ENCODE data around the gene MGRN1. TPM values are rescaled to one million over a fixed set of nuclear protein-coding genes. Genes with fewer than 3 reads are reported as not detected.
A peak's percentile ranks its signal among the peaks of the same experiment; 100 is the strongest.

The MGRN1 gene
- total RNA-seq, 2 donors from 2014 or later: 33.1 to 44.6 TPM

- intact Hi-C loops (cut with DNase I): no loop called here
These were observed 57.0 kb downstream of the MGRN1 start for GRCh38 chr16:4681471-4682083.

GRCh38 chr16:4682084-4682591 is 57.5 kb downstream of the MGRN1 start:
- intact Hi-C loops (cut with DNase I): no loop called here
- ATAC-seq: no peak
- no peak for DNase-seq

More at GRCh38 chr16:4681471-4682083, 57.0 kb downstream of the MGRN1 start:
- DNase-seq: no peak
- no peak for ATAC-seq

DNA sequence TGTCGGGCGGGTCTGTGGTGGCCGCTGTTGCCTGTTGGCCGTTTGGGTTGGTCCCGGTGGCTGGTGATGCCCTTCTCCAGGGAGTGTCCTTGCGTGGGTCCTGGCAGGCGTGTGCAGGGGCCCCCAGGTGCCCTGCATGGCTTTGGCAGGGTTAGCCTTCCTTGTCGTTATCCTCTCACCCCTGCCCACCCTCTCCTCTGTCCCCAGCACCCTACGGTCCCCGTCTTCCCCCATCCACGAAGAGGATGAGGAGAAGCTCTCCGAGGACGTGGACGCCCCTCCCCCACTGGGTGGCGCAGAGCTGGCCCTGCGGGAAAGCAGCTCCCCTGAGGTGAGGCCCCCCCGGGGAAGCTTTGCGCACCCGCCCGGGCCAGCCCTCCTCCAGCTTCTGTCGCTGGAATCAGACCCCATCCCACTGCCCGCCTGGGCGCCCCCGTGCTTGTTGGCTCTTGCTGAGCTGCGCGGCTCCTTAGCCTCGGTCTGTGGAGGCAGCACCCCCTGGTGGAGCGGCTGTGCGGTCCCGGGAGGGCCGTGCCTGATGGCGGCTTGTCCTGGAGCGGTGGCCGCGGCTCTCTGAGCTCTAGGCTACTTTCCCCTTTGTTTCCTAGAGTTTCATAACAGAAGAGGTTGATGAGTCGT is 58.1 kb downstream of the MGRN1 start:
- ATAC-seq (no peak), DNase-seq (no peak)
- intact Hi-C loops (cut with DNase I): no loop called here

DNA sequence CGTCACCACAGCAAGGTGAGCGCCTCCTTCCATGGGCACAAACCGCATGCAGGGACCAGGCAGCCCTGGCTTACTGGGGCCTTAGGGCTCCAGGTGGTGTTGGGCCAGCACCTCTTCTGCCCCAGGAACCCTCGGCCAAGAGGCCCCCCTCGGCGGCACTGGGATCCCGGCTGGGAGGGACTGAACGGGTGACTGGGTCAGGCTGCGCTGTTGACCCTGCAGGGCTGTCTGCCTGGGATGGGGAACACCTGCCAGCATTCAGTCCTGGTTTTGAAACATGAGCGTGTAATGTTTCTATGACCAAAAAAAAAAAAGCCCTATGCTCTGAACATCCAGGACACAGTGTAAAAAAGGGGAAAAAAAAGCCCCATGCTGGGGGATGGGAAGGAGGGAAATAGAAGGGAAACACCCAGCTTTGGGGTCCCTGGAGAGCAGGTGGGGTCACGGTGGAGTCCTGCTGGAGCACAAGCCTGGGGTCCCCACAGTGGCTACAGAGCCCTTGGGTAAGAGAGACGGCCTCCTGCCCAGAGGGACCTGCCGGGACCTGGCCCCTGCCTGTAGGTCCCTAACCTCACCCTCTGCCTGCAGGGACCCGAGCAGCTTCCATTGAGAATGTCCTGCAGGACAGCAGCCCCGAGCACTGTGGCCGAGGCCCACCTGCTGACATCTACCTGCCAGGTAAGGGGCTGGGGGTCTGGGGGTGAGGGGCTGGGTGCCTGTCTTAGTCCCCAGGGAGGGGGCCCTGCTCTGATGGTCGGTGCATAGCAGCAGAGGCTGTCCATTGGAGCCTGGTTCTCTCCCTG is 58.8 kb downstream of the MGRN1 start:
- intact Hi-C loops (cut with DNase I): no loop called here
- no peak for ATAC-seq
- no peak for DNase-seq

- no peak for ATAC-seq
- DNase-seq: no peak
These were observed 59.6 kb downstream of the MGRN1 start for GRCh38 chr16:4684058-4684715.

GRCh38 chr16:4684763-4685162 is 60.1 kb downstream of the MGRN1 start:
- DNase-seq (no peak), ATAC-seq (no peak)
- intact Hi-C loops (cut with DNase I): no loop called here

More at GRCh38 chr16:4684058-4684715, 59.6 kb downstream of the MGRN1 start:
- intact Hi-C loops (cut with DNase I): no loop called here

GRCh38 chr16:4685292-4685691 is 60.7 kb downstream of the MGRN1 start:
- ATAC-seq: no peak

GRCh38 chr16:4685776-4686496 is 61.3 kb downstream of the MGRN1 start:
- intact Hi-C loops (cut with DNase I): no loop called here
- no peak for ATAC-seq
- DNase-seq: no peak

More at GRCh38 chr16:4685292-4685691, 60.7 kb downstream of the MGRN1 start:
- DNase-seq: no peak
- intact Hi-C loops (cut with DNase I): no loop called here

DNA sequence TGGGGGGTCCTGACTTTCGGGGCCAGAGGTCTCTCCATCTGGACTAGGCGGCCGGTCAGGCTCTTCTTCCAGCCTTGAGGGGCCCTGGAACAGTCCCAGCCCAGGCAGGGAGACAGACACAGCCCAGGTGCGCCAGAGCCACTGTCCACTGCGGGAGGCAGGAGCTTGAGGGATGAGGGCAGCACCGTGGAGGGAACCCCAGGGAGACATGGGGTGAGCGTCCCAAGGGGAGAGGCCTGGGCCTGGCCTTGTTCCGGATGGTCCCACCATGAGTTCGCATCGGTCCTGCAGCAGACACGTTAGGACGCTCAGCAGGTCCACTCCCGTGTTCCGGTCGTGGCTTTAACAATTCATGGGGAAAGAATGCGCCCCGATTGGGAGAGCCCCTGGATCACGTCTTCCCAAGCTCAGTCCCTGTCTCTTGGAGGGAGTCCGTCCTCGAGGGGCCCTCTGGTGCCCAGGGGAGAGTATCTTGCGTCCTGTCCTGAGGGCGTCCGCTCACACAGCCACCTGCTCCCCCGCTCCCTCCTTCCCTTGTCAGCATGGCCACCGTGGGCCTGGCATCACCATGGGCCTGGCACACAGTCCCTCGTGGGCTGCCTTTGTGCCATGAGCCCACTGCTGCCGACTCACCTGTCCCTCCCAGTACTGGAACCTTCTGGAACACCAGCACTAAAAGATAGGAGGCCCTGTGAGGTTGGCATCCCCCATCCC is 62.0 kb downstream of the MGRN1 start:
- DNase-seq: no peak
- intact Hi-C loops (cut with DNase I): no loop called here
- no peak for ATAC-seq

GRCh38 chr16:4687416-4687815 is 62.8 kb downstream of the MGRN1 start:
- ATAC-seq (no peak), DNase-seq (no peak)
- intact Hi-C loops (cut with DNase I): no loop called here

GRCh38 chr16:4687946-4688673 is 63.5 kb downstream of the MGRN1 start:
- ATAC-seq (peak in 1 of 2 donors; percentile 6), DNase-seq (no peak)
- intact Hi-C loops (cut with DNase I): no loop called here

DNA sequence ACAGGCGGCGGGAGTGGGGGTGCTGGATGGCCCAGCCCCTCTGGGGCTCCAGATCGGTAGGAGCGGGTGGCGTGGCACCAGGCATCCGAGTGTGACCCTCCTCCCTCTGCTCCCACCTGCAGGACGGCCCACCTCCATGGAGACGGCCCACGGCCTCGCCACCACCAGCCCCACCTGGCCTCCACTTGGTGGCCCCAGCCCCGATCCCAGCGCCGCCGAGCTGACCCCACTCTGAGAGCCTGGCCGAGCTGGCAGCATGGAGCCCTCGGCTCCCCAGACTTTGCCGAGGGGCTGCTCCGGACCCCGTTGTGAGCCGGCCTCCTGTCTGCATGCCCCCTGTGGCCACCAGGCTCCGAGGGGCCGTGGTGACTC is 64.0 kb downstream of the MGRN1 start:
- DNase-seq (no peak), ATAC-seq (no peak)
- intact Hi-C loops (cut with DNase I): no loop called here

DNA sequence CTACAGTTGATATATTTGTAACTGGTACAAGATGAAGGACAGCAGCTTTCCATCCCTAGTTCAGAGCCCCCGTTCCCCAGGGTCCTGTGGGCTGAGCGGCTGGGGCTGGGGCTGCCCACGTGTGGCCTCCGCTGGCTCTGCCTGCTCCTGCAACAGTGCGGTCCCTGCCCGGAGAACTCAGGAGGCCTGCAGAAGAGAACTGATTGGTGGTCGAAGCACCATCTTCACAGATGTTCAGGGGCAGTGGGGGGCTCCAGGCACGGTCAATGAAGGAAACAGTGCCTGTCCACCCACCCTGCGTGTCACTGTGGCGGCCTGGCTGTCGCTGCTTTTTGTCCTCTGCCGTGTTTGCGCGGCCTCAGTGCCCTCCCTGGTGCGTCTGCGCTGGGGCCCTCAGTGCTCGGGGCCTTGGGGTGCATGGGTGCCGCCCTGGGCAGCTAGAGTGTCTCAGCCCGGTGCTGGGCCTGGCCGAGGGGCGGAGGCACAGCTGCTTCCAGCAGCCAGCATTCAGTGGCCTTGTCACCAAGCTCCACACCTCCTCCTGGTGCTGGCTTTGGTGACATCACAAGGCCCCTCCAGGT is 64.6 kb downstream of the MGRN1 start:
- ATAC-seq: no peak
- no peak for DNase-seq
- intact Hi-C loops (cut with DNase I): no loop called here

DNA sequence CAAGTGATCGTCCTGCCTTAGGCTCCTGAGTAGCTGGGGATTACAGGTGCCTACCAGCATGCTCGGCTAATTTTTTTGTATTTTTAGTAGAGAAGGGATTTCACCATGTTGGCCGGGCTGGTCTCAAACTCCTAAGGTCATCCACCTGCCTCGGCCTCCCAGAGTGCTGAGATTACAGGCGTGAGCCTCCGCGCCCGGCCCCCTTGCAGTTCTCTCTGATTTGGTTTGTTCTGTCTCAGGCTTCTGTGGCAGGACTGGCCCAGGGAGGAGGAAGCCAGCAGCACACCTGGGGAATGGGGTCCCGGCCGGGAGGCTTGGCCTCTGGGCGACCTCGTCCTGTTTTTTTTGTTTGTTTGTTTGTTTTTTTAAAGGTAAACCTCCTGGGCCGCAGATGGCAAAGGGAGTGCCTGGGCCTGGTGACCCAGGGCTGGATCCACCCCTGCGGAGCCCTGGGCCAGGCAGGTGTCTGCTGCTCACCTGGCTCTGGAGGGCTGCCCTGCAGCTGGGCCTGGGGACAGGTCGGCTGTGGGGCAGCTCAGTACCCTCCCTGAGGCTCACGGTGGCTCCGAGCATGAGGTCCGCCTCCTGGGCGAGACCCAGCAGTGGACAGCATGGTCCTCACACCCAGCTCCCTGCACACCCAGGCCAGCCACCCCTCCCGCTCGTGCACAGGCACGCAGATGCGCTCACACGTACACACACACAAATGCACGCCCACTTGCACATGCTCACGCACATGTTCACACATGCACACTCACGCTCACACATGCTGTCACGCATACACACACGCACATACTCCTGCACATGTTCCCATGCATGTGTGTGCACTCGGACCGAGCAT is 65.5 kb downstream of the MGRN1 start:
- intact Hi-C loops (cut with DNase I): no loop called here
- no peak for DNase-seq
- ATAC-seq: no peak

DNA sequence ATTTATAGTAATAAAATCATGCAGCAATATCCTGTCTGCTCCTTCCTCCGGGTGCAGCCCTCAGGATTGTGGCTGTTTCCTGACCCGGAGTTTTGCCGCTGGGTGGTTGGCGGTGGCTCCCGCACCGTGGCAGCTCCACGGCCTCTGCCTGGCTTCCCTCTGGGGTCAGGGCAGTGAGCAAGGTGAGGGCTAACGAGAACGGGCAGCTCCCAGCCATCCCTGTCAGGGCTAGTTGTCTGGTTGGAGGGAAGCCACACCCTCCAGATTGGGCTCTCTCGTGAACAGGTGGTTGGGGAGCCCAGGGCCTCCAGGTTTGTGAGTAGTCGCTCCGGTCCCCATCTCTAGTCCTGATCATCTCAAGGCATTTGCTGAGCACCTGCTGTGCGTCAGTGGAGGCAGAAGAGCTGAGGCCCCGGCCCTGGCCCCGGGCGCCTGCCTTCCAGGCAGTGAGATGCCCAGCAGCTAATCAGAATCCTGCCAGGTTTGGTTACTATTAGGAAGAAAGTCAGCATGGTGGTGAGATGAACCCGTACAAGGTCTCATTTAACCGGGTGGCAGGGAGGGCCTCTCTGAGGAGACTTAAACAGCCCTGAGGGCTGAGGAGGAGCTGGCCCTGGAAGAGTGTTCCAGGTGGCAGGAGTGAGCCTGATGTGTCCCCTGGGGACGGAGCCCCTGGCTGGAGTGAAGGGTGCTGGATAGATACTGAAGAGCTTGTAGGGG is 66.5 kb downstream of the MGRN1 start:
- intact Hi-C loops (cut with DNase I): no loop called here
- DNase-seq (no peak), ATAC-seq (no peak)

All from left cardiac atrium (tissue), 4 donors.